GM15510 (cell line): Measurements from ENCODE around the gene SERTAD4.

Experiments
- POLR2A ChIP-seq: IDR thresholded peaks from 3 replicates; pipeline ENCODE4 v1.6.1; 2011; ENCODE audit warnings: borderline replicate concordance; ENCODE audit not compliant: insufficient read length; ENCODE audit errors: extremely low read depth

The SERTAD4 gene

GRCh38 chr1:210269981-210270380 is 37.4 kb downstream of the SERTAD4 start:
- no peak for TF ChIP-seq POLR2A

DNA sequence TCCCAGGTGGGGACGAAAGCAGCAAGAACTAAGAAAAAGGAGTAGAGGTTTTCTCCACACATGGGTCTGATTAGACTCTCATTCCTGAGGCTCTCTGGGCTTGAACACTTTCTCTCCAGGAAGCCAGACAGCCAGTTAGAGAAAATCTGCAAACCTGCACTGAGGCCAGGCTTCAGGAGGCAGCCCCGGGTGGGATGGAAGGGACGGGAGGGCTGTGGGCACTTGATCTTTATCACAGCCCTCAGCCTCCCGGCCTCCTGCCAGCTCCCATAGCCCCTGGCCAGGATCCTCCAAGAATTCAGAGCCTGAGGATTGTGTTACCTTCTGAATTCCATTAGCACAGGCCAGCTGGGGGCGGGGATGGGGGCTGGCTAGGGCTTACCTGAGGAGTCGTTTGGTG is 40.1 kb downstream of the SERTAD4 start:
- TF ChIP-seq POLR2A: no peak

GRCh38 chr1:210280221-210280620 is 47.6 kb downstream of the SERTAD4 start:
- TF ChIP-seq POLR2A: no peak

GRCh38 chr1:210288116-210288515 is 55.5 kb downstream of the SERTAD4 start:
- no peak for TF ChIP-seq POLR2A

GRCh38 chr1:210289248-210289647 is 56.7 kb downstream of the SERTAD4 start:
- no peak for TF ChIP-seq POLR2A

DNA sequence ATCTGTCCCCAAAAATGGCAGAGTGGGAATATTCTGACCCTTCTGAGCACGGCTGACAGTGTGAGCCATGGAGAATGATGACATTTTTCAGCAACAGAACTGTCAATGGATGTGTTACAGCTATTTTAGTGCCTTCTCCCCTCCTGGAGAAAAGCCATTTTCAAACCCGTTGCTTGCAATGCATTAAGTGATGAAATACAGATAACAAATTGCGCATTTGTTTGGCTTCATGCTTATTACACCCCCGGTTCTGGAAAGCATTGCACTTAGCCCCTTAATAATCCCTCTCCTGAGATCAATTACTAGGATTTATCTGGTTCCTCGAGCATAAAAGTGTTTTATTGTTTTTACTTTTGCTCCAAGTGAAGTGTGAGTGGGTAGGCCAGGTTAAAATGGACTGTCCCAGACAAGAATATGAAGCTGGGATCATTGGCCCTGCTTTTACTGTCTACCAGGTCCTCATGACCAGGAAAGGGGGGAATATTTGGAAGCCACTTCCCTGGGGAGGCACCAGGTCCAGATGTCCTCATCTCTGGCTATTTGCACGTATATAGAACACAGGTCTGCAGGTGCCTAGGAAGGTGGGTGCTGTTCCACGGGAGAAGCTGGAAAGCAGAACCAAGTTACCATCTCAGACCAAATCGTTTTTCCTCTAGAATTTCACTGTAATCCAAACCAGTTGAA is 58.6 kb downstream of the SERTAD4 start:
- no peak for TF ChIP-seq POLR2A

GRCh38 chr1:210291786-210292230 is 59.2 kb downstream of the SERTAD4 start:
- no peak for TF ChIP-seq POLR2A

- TF ChIP-seq POLR2A: no peak
These were observed 59.8 kb downstream of the SERTAD4 start for GRCh38 chr1:210292231-210292871.

- no peak for TF ChIP-seq POLR2A
These were observed 60.6 kb downstream of the SERTAD4 start for GRCh38 chr1:210293171-210293607.

DNA sequence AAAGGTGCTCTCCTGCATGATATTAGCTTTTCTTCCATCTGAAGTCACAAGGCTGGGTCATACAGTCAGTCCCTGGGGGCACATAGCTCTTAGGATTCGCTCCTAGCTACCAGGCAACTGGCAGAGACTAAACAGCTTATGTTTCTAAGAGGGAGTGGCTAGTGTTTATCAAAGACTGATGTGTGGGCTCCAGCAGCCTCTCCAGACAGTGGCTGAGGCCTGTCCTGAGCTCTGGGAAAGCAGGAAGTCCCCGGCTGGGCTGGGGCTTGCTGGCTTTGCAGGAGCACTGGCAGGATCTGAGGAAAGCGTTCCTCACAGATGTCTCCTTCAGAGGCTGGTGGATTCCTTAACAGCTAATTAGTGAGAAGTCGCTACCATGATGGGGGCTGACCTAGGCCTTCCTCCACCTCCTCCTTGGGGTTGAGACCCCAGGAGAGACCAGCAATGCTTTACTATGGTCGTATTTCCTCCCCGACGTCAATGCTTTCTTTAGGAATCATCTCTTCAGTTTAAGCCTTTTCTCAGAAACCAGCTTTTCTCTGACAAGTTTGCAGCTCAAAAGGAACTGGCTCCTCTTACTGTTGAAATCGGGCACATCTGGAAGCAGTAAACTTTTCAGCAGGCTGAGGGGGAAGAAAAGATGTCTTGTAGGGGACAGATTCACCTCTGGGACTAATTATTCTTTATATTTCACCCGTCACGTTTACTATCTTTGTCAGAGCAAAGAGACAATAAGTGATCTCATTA is 62.6 kb downstream of the SERTAD4 start:
- TF ChIP-seq POLR2A: no peak
